H1 (cell line): ENCODE measurements around the gene VTN. TPM values are rescaled to one million over a fixed set of nuclear protein-coding genes. Genes with fewer than 3 reads are reported as not detected.

Experiments used
- CTCF ChIA-PET: fragments of 300-600 bp; sonication (Branson Sonifier 250); formaldehyde crosslinking; loops from one replicate; lab custom pipeline; 2021; ENCODE audit not compliant: partially characterized antibody; lab: Charles Lee
- POLR2A ChIA-PET: fragments of 300-600 bp; sonication (Branson Sonifier 250); formaldehyde crosslinking; loops from one replicate; lab custom pipeline; 2021; ENCODE audit warnings: inconsistent platforms; ENCODE audit not compliant: partially characterized antibody; lab: Charles Lee
- DNase-seq, 2 experiments: peaks; one replicate each; pipeline versions ENCODE4 v3.0.0 to v3.0.0-alpha.2; 2010 to 2022; ENCODE audit warnings: low spot score in 2 of 2, low read depth in 1 of 2, mixed read lengths in 1 of 2
- FAIRE-seq: peaks from 2 replicates; lab custom pipeline; 2011; peaks lifted over from hg19 to GRCh38; lab: Jason Lieb, UNC
- H2AFZ ChIP-seq: 2 replicates; pipeline ENCODE4 v1.8.1; 2012; ENCODE audit warnings: low read length, inconsistent platforms
- H2AK5ac ChIP-seq: 2 replicates; pipeline ENCODE4 v1.6.1; 2013; ENCODE audit warnings: low read depth, low read length
- H2BK120ac ChIP-seq: replicated peaks from 2 replicates; pipeline ENCODE3; 2013; ENCODE audit warnings: low read depth, low read length, inconsistent platforms
- H2BK12ac ChIP-seq: 2 replicates; pipeline ENCODE4 v1.6.1; 2013; ENCODE audit warnings: low read depth, low read length
- H2BK15ac ChIP-seq: 2 replicates; pipeline ENCODE4 v1.6.1; 2013; ENCODE audit warnings: low read length
- H2BK20ac ChIP-seq: 2 replicates; pipeline ENCODE4 v1.6.1; 2013; ENCODE audit warnings: low read length
- H2BK5ac ChIP-seq: 2 replicates; pipeline ENCODE4 v1.6.1; 2013; ENCODE audit warnings: low read depth, low read length
- H3K14ac ChIP-seq: 2 replicates; pipeline ENCODE4 v1.6.1; 2013; ENCODE audit warnings: inconsistent platforms; ENCODE audit not compliant: insufficient read length
- H3K18ac ChIP-seq: 2 replicates; pipeline ENCODE4 v1.6.1; 2013; ENCODE audit warnings: low read length; ENCODE audit errors: extremely low read depth
- H3K23ac ChIP-seq: 2 replicates; pipeline ENCODE4 v1.6.1; 2013; ENCODE audit warnings: inconsistent platforms; ENCODE audit not compliant: insufficient read length
- H3K23me2 ChIP-seq: 2 replicates; pipeline ENCODE4 v1.6.1; 2013; ENCODE audit warnings: low read depth, low read length
- H3K27ac ChIP-seq: 2 replicates; pipeline ENCODE4 v1.6.1; 2011; ENCODE audit warnings: low read depth, low read length, inconsistent platforms
- H3K27me3 ChIP-seq, 4 experiments: replicated peaks in 1 of 4; 1 replicate in 1 of 4; 2 replicates in 3 of 4; pipeline versions ENCODE4 v1.6.1 to v1.8.1; 2011 to 2013; ENCODE audit warnings: low read length in 3 of 4, mild to moderate bottlenecking in 3 of 4, inconsistent platforms in 2 of 4, mixed read lengths in 2 of 4, moderate library complexity in 1 of 4; ENCODE audit not compliant: control insufficient read depth in 3 of 4, insufficient read depth in 3 of 4; ENCODE audit errors: extremely low read depth in 1 of 4
- H3K36me3 ChIP-seq, 4 experiments: 2 replicates each; pipeline versions ENCODE4 v1.6.1 to v1.8.1; 2011 to 2013; ENCODE audit warnings: mild to moderate bottlenecking in 4 of 4, low read length in 3 of 4, moderate library complexity in 2 of 4, control low read depth in 1 of 4, inconsistent platforms in 1 of 4; ENCODE audit not compliant: insufficient read depth in 4 of 4, control insufficient read depth in 2 of 4
- H3K4ac ChIP-seq: replicated peaks from 2 replicates; pipeline ENCODE3; 2013; ENCODE audit warnings: low read length, low read depth, mixed read lengths, inconsistent platforms; ENCODE audit not compliant: insufficient read length
- H3K4me1 ChIP-seq, 4 experiments: replicated peaks in 1 of 4; 1 replicate in 1 of 4; 2 replicates in 3 of 4; pipeline versions ENCODE4 v1.6.1 to v1.8.1; 2011 to 2013; ENCODE audit warnings: low read length in 3 of 4, inconsistent platforms in 2 of 4, mixed read lengths in 1 of 4; ENCODE audit not compliant: insufficient read depth in 4 of 4, control insufficient read depth in 3 of 4
- H3K4me2 ChIP-seq, 2 experiments: 2 replicates each; pipeline versions ENCODE4 v1.6.1 to v1.8.1; 2011 to 2013; ENCODE audit warnings: low read depth in 2 of 2, low read length in 2 of 2, control low read depth in 1 of 2, inconsistent platforms in 1 of 2, mild to moderate bottlenecking in 1 of 2; ENCODE audit not compliant: insufficient read depth in 1 of 2
- H3K4me3 ChIP-seq, 4 experiments: fragments of 200-600, 300-600 bp in 1 of 4; sonication (generic), shearing (Covaris generic), sonication (Bioruptor Twin) in 1 of 4; 2 replicates each; pipeline versions ENCODE4 v1.5.1 to v1.8.1; 2011 to 2016; ENCODE audit warnings: low read length in 4 of 4, low read depth in 3 of 4, control low read depth in 2 of 4, inconsistent platforms in 2 of 4, mild to moderate bottlenecking in 2 of 4, mixed read lengths in 1 of 4, moderate library complexity in 1 of 4; ENCODE audit not compliant: insufficient read depth in 2 of 4; ENCODE audit errors: extremely low read depth in 1 of 4
- H3K56ac ChIP-seq: replicated peaks from 2 replicates; pipeline ENCODE3; 2013; ENCODE audit warnings: low read depth, mild to moderate bottlenecking, mixed read lengths, low read length, inconsistent platforms; ENCODE audit not compliant: insufficient read length
- H3K79me1 ChIP-seq: 2 replicates; pipeline ENCODE4 v1.6.1; 2013; ENCODE audit warnings: low read depth, low read length, control low read depth
- H3K79me2 ChIP-seq, 2 experiments: 2 replicates each; pipeline versions ENCODE4 v1.6.1 to v1.8.1; 2012 to 2013; ENCODE audit warnings: low read length in 2 of 2, mild to moderate bottlenecking in 2 of 2, inconsistent platforms in 1 of 2; ENCODE audit not compliant: insufficient read depth in 2 of 2, control insufficient read depth in 1 of 2
- H3K9ac ChIP-seq, 4 experiments: replicated peaks in 1 of 4; 1 replicate in 1 of 4; 2 replicates in 3 of 4; pipeline versions ENCODE4 v1.6.1 to v1.8.1; 2011 to 2013; ENCODE audit warnings: low read depth in 3 of 4, low read length in 3 of 4, control low read depth in 2 of 4, mild to moderate bottlenecking in 2 of 4, moderate library complexity in 2 of 4, inconsistent platforms in 1 of 4; ENCODE audit errors: extremely low read depth in 1 of 4
- H3K9me3 ChIP-seq, 2 experiments: 2 replicates each; pipeline versions ENCODE4 v1.6.1 to v1.8.1; 2012 to 2013; ENCODE audit warnings: mild to moderate bottlenecking in 2 of 2, moderate library complexity in 2 of 2, control low read depth in 1 of 2, inconsistent platforms in 1 of 2, low read depth in 1 of 2, low read length in 1 of 2, mixed read lengths in 1 of 2; ENCODE audit not compliant: insufficient read depth in 2 of 2
- H4K20me1 ChIP-seq, 2 experiments: replicated peaks in 1 of 2; 2 replicates each; pipeline versions ENCODE3 to v1.8.1; 2011 to 2013; ENCODE audit warnings: inconsistent platforms in 2 of 2, low read length in 2 of 2, mild to moderate bottlenecking in 1 of 2; ENCODE audit not compliant: insufficient read depth in 2 of 2, control insufficient read depth in 1 of 2
- H4K5ac ChIP-seq: 2 replicates; pipeline ENCODE4 v1.6.1; 2013; ENCODE audit warnings: low read length, low read depth, mixed read lengths, inconsistent platforms; ENCODE audit not compliant: insufficient read length
- H4K8ac ChIP-seq: 2 replicates; pipeline ENCODE4 v1.8.0; 2013; ENCODE audit warnings: mild to moderate bottlenecking, moderate library complexity, low read length, inconsistent platforms; ENCODE audit not compliant: insufficient read depth; ENCODE audit errors: extremely low read depth
- H4K91ac ChIP-seq: replicated peaks from 2 replicates; pipeline ENCODE3; 2013; ENCODE audit warnings: low read length, mixed read lengths, inconsistent platforms; ENCODE audit not compliant: insufficient read length
- BCL11A ChIP-seq, 2 experiments: IDR thresholded peaks; one replicate each; pipeline ENCODE4 v1.6.1; 2011; ENCODE audit warnings: low read depth in 2 of 2, low read length in 2 of 2, mild to moderate bottlenecking in 2 of 2
- EP300 ChIP-seq, 2 experiments: IDR thresholded peaks; 1 replicate in 1 of 2; 2 replicates in 1 of 2; pipeline ENCODE4 v1.6.1; 2011 to 2012; ENCODE audit warnings: low read depth in 2 of 2, low read length in 2 of 2, mild to moderate bottlenecking in 2 of 2, borderline replicate concordance in 1 of 2, inconsistent platforms in 1 of 2, moderate library complexity in 1 of 2
- KDM5A ChIP-seq: fragments of 200-600 bp; IDR thresholded peaks from 2 replicates; pipeline ENCODE4 v1.7.1; 2012; ENCODE audit warnings: mild to moderate bottlenecking, low read length, inconsistent platforms, mixed read lengths
- PHF8 ChIP-seq: fragments of 200-600 bp; sonication (generic); conservative IDR thresholded peaks from 2 replicates; pipeline ENCODE4 v1.7.1; 2012; ENCODE audit warnings: low read depth, mild to moderate bottlenecking, inconsistent platforms, low read length, moderate library complexity
- SP1 ChIP-seq: IDR thresholded peaks from 2 replicates; pipeline ENCODE4 v1.6.1; 2011; ENCODE audit warnings: low read depth, low read length
- SP4 ChIP-seq: IDR thresholded peaks from 2 replicates; pipeline ENCODE4 v1.6.1; 2012; ENCODE audit warnings: low read length, inconsistent platforms
- TCF12 ChIP-seq: IDR thresholded peaks from 2 replicates; pipeline ENCODE4 v1.6.1; 2011; ENCODE audit warnings: low read depth, mild to moderate bottlenecking, low read length
- WGBS, 2 experiments: shearing (Covaris generic) in 1 of 2; methylation state at CpG; one replicate each; pipeline versions ENCODE4 v1.1.6 to v1.1.7; 2013 to 2015; ENCODE audit warnings: low lambda C conversion rate in 2 of 2, mixed read lengths in 2 of 2, inconsistent platforms in 1 of 2, low coverage in 1 of 2, missing lambda C conversion rate in 1 of 2; ENCODE audit not compliant: insufficient replicate concordance in 2 of 2, insufficient coverage in 1 of 2, insufficient read length in 1 of 2; ENCODE audit errors: extremely low coverage in 1 of 2, missing lambda C conversion rate in 1 of 2; 5-methylcytosine and 5-hydroxymethylcytosine counted together
- polyA plus RNA-seq, 7 experiments: library from polyadenylated mRNA; depleted of rRNA in 3 of 7; stranded (reverse) in 5 of 7; unstranded in 2 of 7; fragments of >200 nt in 5 of 7; fragments of 200-250 nt in 2 of 7; gene quantifications; 1 replicate in 5 of 7; 2 replicates in 1 of 7; 4 replicates in 1 of 7; pipeline versions ENCODE4 v1.2.1 to v1.2.3, GENCODE V29; 2011 to 2013; ENCODE audit warnings: missing spikeins in 2 of 7, mixed read lengths in 2 of 7
- total RNA-seq: library from RNA; stranded (reverse); fragmentation: NEBNext Ultra II Directional; extraction: Animal tissue kit (Norgen Biotek cat#: 25700); gene quantifications from 2 replicates; pipeline ENCODE4 v1.2.1, GENCODE V29; 2021
- TF ChIP-seq, protein P1 (sequence below), 3 experiments: IDR thresholded peaks; 1 replicate in 2 of 3; 2 replicates in 1 of 3; pipeline versions ENCODE4 v1.5.1 to v1.6.1; 2011; ENCODE audit warnings: low read length in 3 of 3, mild to moderate bottlenecking in 3 of 3, inconsistent platforms in 2 of 3, low read depth in 1 of 3, moderate library complexity in 1 of 3; ENCODE audit not compliant: insufficient read depth in 1 of 3; ENCODE audit errors: control extremely low read depth in 1 of 3
- TF ChIP-seq, protein P2 (sequence below): IDR thresholded peaks from 2 replicates; pipeline ENCODE4 v1.6.1; 2011; ENCODE audit warnings: low read depth, mild to moderate bottlenecking, low read length; ENCODE audit not compliant: insufficient read depth

The VTN gene
- total and polyA plus RNA-seq, 2 of the 8 experiments (the other 6 are each of a cell fraction or from before 2014, with no cell fraction given), result 0.18 TPM; not detected in 1

DNA sequence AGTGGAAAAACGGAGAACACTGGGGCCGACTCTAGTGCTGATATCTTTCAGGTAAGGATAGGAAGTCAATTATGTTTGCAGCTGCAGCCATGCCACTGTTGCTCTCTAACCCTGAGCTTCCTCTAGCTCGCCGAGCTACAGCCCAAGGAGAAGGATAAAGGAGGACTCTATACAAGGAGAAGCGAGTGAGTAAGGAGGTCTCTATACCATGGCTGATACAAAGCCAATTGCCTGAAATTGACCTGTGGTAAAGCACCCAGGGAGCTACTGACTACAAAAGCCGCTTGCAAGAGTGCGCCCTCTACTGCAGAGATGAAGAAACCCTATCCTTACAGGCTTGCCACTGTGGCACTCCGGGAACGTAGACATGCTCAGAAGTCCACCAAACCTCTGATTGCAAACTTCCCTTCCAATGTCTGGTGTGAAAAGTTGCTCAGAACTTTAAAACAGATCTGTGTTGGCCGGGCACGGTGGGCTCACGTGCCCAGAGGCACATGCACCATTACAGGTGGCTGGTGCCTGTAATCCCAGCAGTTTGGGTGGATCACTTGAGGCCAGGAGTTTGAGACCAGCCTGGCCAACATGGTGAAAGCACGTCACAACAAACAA, 46.7 kb upstream of the VTN start:
- Histone ChIP-seq H3K36me3 (no peaks in the 10 kb centered on the region), H3K18ac (no peak overlapping the region), H2BK120ac (no peak overlapping the region), H3K4ac (no peak overlapping the region), H3K79me2 (no peaks in the 10 kb centered on the region), H4K5ac (no peak overlapping the region), H2BK20ac (no peak overlapping the region), H3K56ac (peak overlapping the region; percentile 13), H2BK5ac (no peak overlapping the region), H3K4me1 (peaks cover 0 to 2% (median under 1%) of the 10 kb centered on the region in 4 experiments; a peak in 4 of 7 replicates), H3K23ac (no peak overlapping the region), H4K8ac (no peak overlapping the region), H3K9me3 (no peaks in the 10 kb centered on the region), H3K4me2 (no peak overlapping the region), H2BK15ac (no peak overlapping the region), H3K23me2 (no peaks in the 10 kb centered on the region), H3K14ac (no peak overlapping the region), H2BK12ac (no peak overlapping the region), H4K91ac (no peak overlapping the region), H2AFZ (no peak overlapping the region), H3K9ac (no peak overlapping the region), H3K27ac (no peak overlapping the region), H3K79me1 (no peaks in the 10 kb centered on the region), H3K4me3 (no peak overlapping the region), H3K27me3 (peaks cover 2 to 26% (median 17%) of the 10 kb centered on the region in 4 experiments), H4K20me1 (no peaks in the 10 kb centered on the region), H2AK5ac (no peak overlapping the region)
- POLR2A ChIA-PET, result interaction anchor here (0.9 to 1.3 kb wide), 3 partner anchors 15 to 62 kb away, joined by 3 to 5 read pairs (median 3); no protein-coding TSS in a partner anchor
- 24% methylated on average over 13 of the region's 13 CpGs; no CpG with 5 or more reads in 1 of the 2 experiments for WGBS, 2 experiments
- CTCF ChIA-PET, result interaction anchor here (0.6 to 8.9 kb wide), 32 partner anchors 9 to 386 kb away, joined by 3 to 142 read pairs (median 4); partner anchors contain the start of genes IFT20, SLC46A1, TNFAIP1 and VTN
- DNase-seq (peak in 1 of 2 experiments; percentile 75), FAIRE-seq (peak; percentile 95)
- TF ChIP-seq SP4 (no peak), EP300 (IDR thresholded peaks at IDR 0.05; ENCODE audit: borderline replicate concordance in 1 of 2, low read depth in 2 of 2, low read length in 2 of 2) (no peak), SP1 (0 out of 2 replicates have a peak, but pooled peaks have one; percentile 18), TCF12 (peak; percentile 64; the same call in 1 of the 2 replicates), BCL11A (IDR thresholded peaks at IDR 0.05; ENCODE audit: low read depth in 2 of 2, low read length in 2 of 2) (no peak), PHF8 (no peak), KDM5A (no peak)
- TF ChIP-seq, protein P1, sequence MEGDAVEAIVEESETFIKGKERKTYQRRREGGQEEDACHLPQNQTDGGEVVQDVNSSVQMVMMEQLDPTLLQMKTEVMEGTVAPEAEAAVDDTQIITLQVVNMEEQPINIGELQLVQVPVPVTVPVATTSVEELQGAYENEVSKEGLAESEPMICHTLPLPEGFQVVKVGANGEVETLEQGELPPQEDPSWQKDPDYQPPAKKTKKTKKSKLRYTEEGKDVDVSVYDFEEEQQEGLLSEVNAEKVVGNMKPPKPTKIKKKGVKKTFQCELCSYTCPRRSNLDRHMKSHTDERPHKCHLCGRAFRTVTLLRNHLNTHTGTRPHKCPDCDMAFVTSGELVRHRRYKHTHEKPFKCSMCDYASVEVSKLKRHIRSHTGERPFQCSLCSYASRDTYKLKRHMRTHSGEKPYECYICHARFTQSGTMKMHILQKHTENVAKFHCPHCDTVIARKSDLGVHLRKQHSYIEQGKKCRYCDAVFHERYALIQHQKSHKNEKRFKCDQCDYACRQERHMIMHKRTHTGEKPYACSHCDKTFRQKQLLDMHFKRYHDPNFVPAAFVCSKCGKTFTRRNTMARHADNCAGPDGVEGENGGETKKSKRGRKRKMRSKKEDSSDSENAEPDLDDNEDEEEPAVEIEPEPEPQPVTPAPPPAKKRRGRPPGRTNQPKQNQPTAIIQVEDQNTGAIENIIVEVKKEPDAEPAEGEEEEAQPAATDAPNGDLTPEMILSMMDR (IDR thresholded peaks at IDR 0.05; ENCODE audit: control extremely low read depth in 1 of 3, insufficient read depth in 1 of 3, low read depth in 1 of 3, low read length in 3 of 3), result peak; percentile 64 to 96 (median 85)
- TF ChIP-seq, protein P2, sequence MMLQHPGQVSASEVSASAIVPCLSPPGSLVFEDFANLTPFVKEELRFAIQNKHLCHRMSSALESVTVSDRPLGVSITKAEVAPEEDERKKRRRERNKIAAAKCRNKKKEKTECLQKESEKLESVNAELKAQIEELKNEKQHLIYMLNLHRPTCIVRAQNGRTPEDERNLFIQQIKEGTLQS, result no peak
